Liver (tissue), 9 donors: ENCODE data around the gene CEP85L. TPM values are rescaled to one million over a fixed set of nuclear protein-coding genes. Genes with fewer than 3 reads are reported as not detected.

Experiments used
- DNase-seq: peaks from one replicate; pipeline ENCODE4 v3.0.0-alpha.2; 2017; ENCODE audit warnings: low spot score
- H3K27ac ChIP-seq, 2 donors: one replicate each; pipeline ENCODE4 v1.7.0; 2013; ENCODE audit warnings: inconsistent platforms in 2 of 2, low read length in 2 of 2, control low read depth in 1 of 2, low read depth in 1 of 2, mild to moderate bottlenecking in 1 of 2
- H3K27me3 ChIP-seq, 4 donors: one replicate each; pipeline versions ENCODE4 v1.6.1 to v1.7.0; 2013; ENCODE audit warnings: low read length in 3 of 4, inconsistent platforms in 1 of 4, mild to moderate bottlenecking in 1 of 4, moderate library complexity in 1 of 4; ENCODE audit not compliant: control insufficient read depth in 4 of 4, insufficient read depth in 4 of 4
- H3K36me3 ChIP-seq, 4 donors: one replicate each; pipeline versions ENCODE4 v1.6.1 to v1.7.0; 2013; ENCODE audit warnings: low read length in 3 of 4, mild to moderate bottlenecking in 3 of 4, low read depth in 1 of 4, moderate library complexity in 1 of 4; ENCODE audit not compliant: control insufficient read depth in 4 of 4, insufficient read depth in 3 of 4
- H3K4me1 ChIP-seq, 4 donors: one replicate each; pipeline versions ENCODE4 v1.6.1 to v1.7.0; 2013; ENCODE audit warnings: low read length in 3 of 4, mild to moderate bottlenecking in 3 of 4, moderate library complexity in 1 of 4; ENCODE audit not compliant: control insufficient read depth in 4 of 4, insufficient read depth in 4 of 4
- H3K4me3 ChIP-seq, 3 donors: one replicate each; pipeline versions ENCODE4 v1.6.1 to v1.7.0; 2013; ENCODE audit warnings: low read length in 3 of 3, control low read depth in 1 of 3, low read depth in 1 of 3, mild to moderate bottlenecking in 1 of 3
- H3K9ac ChIP-seq, 2 donors: one replicate each; pipeline ENCODE4 v1.7.0; 2013; ENCODE audit warnings: low read length in 2 of 2, mild to moderate bottlenecking in 2 of 2, moderate library complexity in 2 of 2, control low read depth in 1 of 2, low read depth in 1 of 2
- H3K9me3 ChIP-seq, 4 donors: one replicate each; pipeline versions ENCODE4 v1.6.1 to v1.7.0; 2013; ENCODE audit warnings: low read length in 3 of 4; ENCODE audit not compliant: control insufficient read depth in 4 of 4
- FOXA1 ChIP-seq: IDR thresholded peaks from 2 replicates; pipeline ENCODE4 v1.6.1; 2016; ENCODE audit warnings: antibody characterized with exemption
- FOXA2 ChIP-seq: IDR thresholded peaks from 2 replicates; pipeline ENCODE4 v1.6.1; 2016; ENCODE audit warnings: antibody characterized with exemption
- HNF4A ChIP-seq, 2 donors: conservative IDR thresholded peaks; 2 replicates each; pipeline ENCODE4 v1.6.1; 2016; ENCODE audit warnings: antibody characterized with exemption in 2 of 2, mild to moderate bottlenecking in 2 of 2
- JUND ChIP-seq, 2 donors: IDR thresholded peaks; 2 replicates each; pipeline ENCODE4 v1.6.1; 2016; ENCODE audit warnings: antibody characterized with exemption in 2 of 2
- NR2F2 ChIP-seq: IDR thresholded peaks from 2 replicates; pipeline ENCODE4 v1.6.1; 2016; ENCODE audit warnings: antibody characterized with exemption
- RAD21 ChIP-seq, 2 donors: IDR thresholded peaks; 2 replicates each; pipeline ENCODE4 v1.6.1; 2016; ENCODE audit warnings: antibody characterized with exemption in 2 of 2, mild to moderate bottlenecking in 2 of 2
- RXRA ChIP-seq, 2 donors: IDR thresholded peaks; 2 replicates each; pipeline ENCODE4 v1.6.1; 2017 to 2018; ENCODE audit warnings: antibody characterized with exemption in 2 of 2, mild to moderate bottlenecking in 1 of 2
- SP1 ChIP-seq: IDR thresholded peaks from 2 replicates; pipeline ENCODE4 v1.6.1; 2018; ENCODE audit warnings: antibody characterized with exemption, mild to moderate bottlenecking
- TAF1 ChIP-seq: conservative IDR thresholded peaks from 2 replicates; pipeline ENCODE4 v1.6.1; 2016; ENCODE audit warnings: antibody characterized with exemption, mild to moderate bottlenecking
- YY1 ChIP-seq: IDR thresholded peaks from 2 replicates; pipeline ENCODE4 v1.6.1; 2016; ENCODE audit warnings: antibody characterized with exemption, mild to moderate bottlenecking
- WGBS: extraction: QIAGEN DNeasy Blood & Tissue Kit; methylation state at CpG from one replicate; pipeline ENCODE4 v1.1.7; 2013; 5-methylcytosine and 5-hydroxymethylcytosine counted together
- polyA plus RNA-seq, 2 donors: library from polyadenylated mRNA; stranded (reverse) in 1 of 2; unstranded in 1 of 2; fragments of 200-250 nt in 1 of 2; fragments of >200 nt in 1 of 2; fragmentation: Nextera tagmentation in 1 of 2; extraction: Ambion mirVana in 1 of 2; gene quantifications; one replicate each; pipeline versions ENCODE4 v1.2.1 to v1.2.3, GENCODE V29; 2013 to 2015
- total RNA-seq, 2 donors: library from RNA; depleted of rRNA; stranded (reverse); fragments of >200 nt; gene quantifications; one replicate each; pipeline ENCODE4 v1.2.3, GENCODE V29; 2014
- TF ChIP-seq, protein P1 (sequence below): IDR thresholded peaks from 2 replicates; pipeline ENCODE4 v1.6.1; 2016; ENCODE audit warnings: antibody characterized with exemption, mild to moderate bottlenecking
- TF ChIP-seq, protein P2 (sequence below): IDR thresholded peaks from 2 replicates; pipeline ENCODE4 v1.6.1; 2016; ENCODE audit warnings: antibody characterized with exemption
- TF ChIP-seq, protein P3 (sequence below): IDR thresholded peaks from 2 replicates; pipeline ENCODE4 v1.6.1; 2016; ENCODE audit warnings: antibody characterized with exemption
- TF ChIP-seq, protein P4 (sequence below): fragments of 150-350 bp; IDR thresholded peaks from 2 replicates; pipeline ENCODE4 v1.5.1; 2017; ENCODE audit warnings: improper control_type of control experiment, low read depth, low read length; ENCODE audit not compliant: missing input control
- TF ChIP-seq, protein P5 (sequence below): IDR thresholded peaks from 2 replicates; pipeline ENCODE4 v1.6.1; 2016; ENCODE audit warnings: antibody characterized with exemption
- donor health status: healthy.
- donor health status: healthy.
- donor health status: healthy.
- donor health status: healthy.
- donor health status: healthy.

Gene CEP85L
- total and polyA plus RNA-seq, 4 donors = 0.40 to 6.4 (median 2.3) TPM

DNA sequence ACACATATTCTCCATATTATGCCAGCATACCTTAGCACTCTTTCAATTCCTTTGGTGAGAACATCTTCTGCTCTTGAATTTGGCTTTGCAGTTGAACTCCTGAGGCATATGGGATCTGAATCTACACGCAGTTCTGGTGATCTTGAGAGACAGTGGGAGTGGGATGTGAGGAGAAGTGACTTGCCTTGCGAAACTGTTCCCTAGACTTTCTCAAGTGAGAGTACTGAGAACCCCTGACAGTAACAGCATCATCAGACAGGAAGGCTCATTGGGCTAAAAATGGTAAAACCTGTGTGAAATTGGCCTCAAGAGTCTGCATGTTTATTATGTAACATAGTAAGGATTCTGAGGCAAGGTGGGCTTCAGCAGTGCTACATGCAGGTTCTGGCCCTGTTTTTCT is 49.1 kb upstream of the CEP85L start (continued):
- TF ChIP-seq, protein P1, sequence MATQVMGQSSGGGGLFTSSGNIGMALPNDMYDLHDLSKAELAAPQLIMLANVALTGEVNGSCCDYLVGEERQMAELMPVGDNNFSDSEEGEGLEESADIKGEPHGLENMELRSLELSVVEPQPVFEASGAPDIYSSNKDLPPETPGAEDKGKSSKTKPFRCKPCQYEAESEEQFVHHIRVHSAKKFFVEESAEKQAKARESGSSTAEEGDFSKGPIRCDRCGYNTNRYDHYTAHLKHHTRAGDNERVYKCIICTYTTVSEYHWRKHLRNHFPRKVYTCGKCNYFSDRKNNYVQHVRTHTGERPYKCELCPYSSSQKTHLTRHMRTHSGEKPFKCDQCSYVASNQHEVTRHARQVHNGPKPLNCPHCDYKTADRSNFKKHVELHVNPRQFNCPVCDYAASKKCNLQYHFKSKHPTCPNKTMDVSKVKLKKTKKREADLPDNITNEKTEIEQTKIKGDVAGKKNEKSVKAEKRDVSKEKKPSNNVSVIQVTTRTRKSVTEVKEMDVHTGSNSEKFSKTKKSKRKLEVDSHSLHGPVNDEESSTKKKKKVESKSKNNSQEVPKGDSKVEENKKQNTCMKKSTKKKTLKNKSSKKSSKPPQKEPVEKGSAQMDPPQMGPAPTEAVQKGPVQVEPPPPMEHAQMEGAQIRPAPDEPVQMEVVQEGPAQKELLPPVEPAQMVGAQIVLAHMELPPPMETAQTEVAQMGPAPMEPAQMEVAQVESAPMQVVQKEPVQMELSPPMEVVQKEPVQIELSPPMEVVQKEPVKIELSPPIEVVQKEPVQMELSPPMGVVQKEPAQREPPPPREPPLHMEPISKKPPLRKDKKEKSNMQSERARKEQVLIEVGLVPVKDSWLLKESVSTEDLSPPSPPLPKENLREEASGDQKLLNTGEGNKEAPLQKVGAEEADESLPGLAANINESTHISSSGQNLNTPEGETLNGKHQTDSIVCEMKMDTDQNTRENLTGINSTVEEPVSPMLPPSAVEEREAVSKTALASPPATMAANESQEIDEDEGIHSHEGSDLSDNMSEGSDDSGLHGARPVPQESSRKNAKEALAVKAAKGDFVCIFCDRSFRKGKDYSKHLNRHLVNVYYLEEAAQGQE = no peak
- TF ChIP-seq RXRA (IDR thresholded peaks at IDR 0.05) = no peak

DNA sequence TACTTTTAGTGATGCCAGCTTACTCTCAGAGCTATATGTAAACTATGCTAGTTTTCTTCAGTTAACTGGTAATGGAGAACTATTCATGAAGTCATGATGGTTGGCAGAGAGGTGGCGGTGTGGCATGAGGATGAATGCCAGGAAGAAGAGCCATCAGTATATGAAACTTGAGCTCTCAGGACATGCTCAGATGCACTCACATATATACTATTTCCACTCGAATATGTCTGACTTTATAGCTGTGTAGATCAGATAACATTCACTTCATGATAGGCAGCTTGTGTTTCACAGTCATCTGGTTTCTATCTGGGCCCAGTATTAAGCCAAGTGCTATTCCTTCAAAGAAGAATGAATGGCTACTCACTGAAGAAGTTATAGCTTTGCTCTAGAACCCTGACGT is 46.2 kb upstream of the CEP85L start:
- Histone ChIP-seq H3K4me3 (no peak overlapping the region), H3K27me3 (no peaks in the 10 kb centered on the region), H3K9me3 (peaks cover 0 to 7% (median 0%) of the 10 kb centered on the region in 4 donors), H3K27ac (no peak overlapping the region), H3K36me3 (no peaks in the 10 kb centered on the region), H3K9ac (no peak overlapping the region), H3K4me1 (no peaks in the 10 kb centered on the region)
- DNase-seq = no peak
- TF ChIP-seq YY1 (no peak), FOXA1 (no peak), HNF4A (conservative IDR thresholded peaks at IDR 0.05) (no peak), JUND (IDR thresholded peaks at IDR 0.05) (no peak), FOXA2 (no peak), NR2F2 (no peak)
- 77% methylated on average over 3 of the region's 3 CpGs for WGBS

DNA sequence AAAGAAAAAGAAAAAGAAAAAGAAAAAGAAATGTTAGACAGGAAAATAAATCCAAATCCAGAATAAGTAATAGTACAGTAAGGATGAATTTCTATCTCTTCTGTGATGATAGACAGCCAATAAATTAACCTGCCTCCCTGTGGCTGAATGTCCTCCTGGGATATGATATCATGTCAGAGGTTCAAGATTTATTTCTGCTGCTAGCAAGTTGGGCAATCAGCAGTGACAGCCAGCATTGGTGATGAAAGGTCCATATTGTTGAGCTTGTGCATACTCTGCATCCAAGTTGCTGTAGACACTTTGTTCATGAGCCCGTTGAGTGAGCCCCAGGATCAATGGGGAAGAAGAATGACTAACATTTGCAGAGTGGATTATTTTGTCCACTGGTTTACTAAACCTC is 44.9 kb upstream of the CEP85L start:
- 68% methylated on average over 1 of the region's 1 CpG for WGBS
- DNase-seq = no peak
- no peaks in the 10 kb centered on the region for H3K36me3 ChIP-seq
- H3K9ac ChIP-seq = no peak overlapping the region
- H3K27me3 ChIP-seq = no peaks in the 10 kb centered on the region
- H3K9me3 ChIP-seq = peaks cover 0 to 7% (median 0%) of the 10 kb centered on the region in 4 donors
- H3K4me3 ChIP-seq = no peak overlapping the region
- H3K4me1 ChIP-seq = no peaks in the 10 kb centered on the region
- no peak for TF ChIP-seq HNF4A (conservative IDR thresholded peaks at IDR 0.05)
- TF ChIP-seq YY1 = no peak
- TF ChIP-seq, protein P1 = no peak
- TF ChIP-seq, protein P2, sequence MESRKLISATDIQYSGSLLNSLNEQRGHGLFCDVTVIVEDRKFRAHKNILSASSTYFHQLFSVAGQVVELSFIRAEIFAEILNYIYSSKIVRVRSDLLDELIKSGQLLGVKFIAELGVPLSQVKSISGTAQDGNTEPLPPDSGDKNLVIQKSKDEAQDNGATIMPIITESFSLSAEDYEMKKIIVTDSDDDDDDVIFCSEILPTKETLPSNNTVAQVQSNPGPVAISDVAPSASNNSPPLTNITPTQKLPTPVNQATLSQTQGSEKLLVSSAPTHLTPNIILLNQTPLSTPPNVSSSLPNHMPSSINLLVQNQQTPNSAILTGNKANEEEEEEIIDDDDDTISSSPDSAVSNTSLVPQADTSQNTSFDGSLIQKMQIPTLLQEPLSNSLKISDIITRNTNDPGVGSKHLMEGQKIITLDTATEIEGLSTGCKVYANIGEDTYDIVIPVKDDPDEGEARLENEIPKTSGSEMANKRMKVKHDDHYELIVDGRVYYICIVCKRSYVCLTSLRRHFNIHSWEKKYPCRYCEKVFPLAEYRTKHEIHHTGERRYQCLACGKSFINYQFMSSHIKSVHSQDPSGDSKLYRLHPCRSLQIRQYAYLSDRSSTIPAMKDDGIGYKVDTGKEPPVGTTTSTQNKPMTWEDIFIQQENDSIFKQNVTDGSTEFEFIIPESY = no peak
- TF ChIP-seq, protein P3, sequence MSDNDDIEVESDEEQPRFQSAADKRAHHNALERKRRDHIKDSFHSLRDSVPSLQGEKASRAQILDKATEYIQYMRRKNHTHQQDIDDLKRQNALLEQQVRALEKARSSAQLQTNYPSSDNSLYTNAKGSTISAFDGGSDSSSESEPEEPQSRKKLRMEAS = no peak
- TF ChIP-seq, protein P4, sequence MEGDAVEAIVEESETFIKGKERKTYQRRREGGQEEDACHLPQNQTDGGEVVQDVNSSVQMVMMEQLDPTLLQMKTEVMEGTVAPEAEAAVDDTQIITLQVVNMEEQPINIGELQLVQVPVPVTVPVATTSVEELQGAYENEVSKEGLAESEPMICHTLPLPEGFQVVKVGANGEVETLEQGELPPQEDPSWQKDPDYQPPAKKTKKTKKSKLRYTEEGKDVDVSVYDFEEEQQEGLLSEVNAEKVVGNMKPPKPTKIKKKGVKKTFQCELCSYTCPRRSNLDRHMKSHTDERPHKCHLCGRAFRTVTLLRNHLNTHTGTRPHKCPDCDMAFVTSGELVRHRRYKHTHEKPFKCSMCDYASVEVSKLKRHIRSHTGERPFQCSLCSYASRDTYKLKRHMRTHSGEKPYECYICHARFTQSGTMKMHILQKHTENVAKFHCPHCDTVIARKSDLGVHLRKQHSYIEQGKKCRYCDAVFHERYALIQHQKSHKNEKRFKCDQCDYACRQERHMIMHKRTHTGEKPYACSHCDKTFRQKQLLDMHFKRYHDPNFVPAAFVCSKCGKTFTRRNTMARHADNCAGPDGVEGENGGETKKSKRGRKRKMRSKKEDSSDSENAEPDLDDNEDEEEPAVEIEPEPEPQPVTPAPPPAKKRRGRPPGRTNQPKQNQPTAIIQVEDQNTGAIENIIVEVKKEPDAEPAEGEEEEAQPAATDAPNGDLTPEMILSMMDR = no peak
- TF ChIP-seq, protein P5, sequence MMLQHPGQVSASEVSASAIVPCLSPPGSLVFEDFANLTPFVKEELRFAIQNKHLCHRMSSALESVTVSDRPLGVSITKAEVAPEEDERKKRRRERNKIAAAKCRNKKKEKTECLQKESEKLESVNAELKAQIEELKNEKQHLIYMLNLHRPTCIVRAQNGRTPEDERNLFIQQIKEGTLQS = no peak
- no peak for TF ChIP-seq JUND (IDR thresholded peaks at IDR 0.05)
- TF ChIP-seq TAF1 = no peak
- TF ChIP-seq RAD21 (IDR thresholded peaks at IDR 0.05) = no peak
- TF ChIP-seq SP1 = no peak
- H3K27ac ChIP-seq = no peak overlapping the region
